NCI-H2107 treated with DMSO at 0.1 percent for 48 hours (cell line): ENCODE results near the gene NDUFB2.
"Not testable (repeated sequence)": the region's sequence is repeated elsewhere in the genome, so short reads cannot be mapped to it uniquely, and the experiment has no call there.

Experiments used
- DNase-seq: peaks from one replicate; lab custom pipeline; 2025; ENCODE audit not compliant: unreplicated experiment; lab: John Stamatoyannopoulos, UW

NDUFB2 gene

DNA sequence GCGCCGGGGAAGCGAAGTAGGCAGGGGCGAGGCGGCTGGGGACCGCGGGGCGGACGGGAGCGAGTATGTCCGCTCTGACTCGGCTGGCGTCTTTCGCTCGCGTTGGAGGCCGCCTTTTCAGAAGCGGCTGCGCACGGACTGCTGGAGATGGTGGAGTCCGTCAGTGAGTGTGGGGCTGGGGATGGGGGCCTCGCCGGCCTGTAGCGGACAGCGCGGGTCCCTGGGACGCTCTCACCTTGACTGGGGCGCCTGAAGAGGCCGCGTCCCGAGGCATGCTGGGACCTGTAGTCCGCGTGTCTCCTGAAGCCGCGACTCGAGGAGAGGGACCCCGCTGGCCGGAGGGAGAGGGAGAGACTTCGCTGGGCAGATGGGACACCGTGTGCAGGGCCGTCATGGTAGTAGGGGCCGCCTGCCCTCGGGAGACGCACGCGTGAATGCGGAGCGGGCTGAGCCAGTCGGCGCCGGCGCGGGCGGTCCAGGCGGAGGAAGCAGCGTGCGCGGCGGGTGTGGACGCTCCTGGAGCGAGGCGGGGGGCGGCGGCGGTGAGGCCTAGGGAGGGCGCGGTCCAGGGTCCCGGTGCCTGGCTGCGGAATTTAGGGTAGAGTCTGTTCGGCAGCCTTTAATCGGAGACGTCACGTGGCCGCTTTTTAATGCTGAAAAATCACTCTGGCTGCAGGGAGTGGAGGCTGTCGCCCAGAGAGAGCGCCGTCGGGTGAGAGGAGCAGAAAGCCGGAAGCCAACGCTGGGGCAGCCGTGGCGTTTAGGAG lies at the start of gene NDUFB2:
NDUFB2 (plus strand) TSS at position 29 of the 767 bp plus-strand sequence; CDS start at position 66, 37 bp downstream.
- peak; percentile 60 for DNase-seq

DNA sequence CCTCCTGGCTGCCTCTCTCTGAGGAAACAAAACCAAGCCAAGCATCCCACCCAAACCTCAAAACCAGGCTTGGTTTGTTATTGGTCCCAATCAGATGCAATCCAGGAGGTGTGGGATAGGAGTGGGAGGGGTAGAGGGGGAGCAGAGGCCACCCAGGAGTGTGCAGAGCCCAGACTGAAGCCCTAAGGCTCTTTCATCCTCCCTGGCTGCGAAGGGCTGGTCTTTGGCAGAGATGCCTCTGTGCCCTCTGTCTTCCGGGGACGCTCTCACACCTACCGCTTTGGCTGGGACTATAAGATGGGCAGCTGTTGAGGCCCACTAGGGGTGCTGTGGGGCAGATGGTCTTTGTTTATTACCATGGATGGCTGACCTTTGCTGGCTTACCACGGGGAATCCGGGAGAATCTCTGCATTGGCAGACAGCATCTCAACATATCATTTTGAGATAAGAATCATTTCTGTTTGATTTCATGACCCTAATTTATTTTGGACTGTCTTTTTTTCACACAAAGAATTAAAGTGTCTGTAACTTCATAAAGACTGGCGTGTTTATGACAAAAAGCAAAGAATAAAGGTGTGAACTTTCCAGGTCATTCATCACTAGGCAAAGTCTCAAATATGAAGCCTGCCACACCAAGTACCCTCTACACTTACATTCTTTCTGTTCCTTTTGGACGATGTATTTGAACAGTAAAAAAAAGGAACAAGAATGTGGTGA lies 49.4 kb upstream of the NDUFB2 start:
- no peak for DNase-seq

DNA sequence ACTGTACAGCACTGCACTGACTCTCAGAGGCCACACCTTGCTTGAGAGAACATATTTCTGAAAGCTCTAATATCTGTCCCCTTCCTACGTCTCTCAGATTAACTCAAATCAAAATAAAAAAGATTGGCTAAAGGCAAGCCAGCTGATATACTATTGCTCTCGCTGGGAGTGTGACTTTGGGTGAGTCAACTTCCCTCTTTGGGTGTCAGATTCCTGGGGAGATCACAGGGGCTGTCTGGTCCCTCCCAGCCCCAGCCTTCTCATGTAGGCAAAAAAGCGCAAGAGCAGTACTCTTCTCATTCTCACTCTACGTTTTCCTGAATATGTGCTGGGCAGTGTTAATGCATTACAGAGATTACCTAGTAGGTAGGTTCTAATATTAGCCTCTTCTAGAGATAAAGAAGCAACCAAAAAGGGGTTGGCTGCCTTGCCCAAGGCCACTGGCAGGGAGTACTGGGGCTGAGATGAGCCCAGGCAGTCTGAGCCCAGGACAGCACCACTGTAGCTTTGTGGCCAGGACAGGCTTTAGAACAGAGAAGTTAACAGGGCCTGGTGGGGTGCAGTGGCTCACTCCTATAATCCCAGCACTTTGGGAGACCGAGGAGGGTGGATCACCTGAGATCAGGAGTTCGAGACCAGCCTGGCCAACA lies 46.8 kb upstream of the NDUFB2 start:
- DNase-seq, result no peak

DNA sequence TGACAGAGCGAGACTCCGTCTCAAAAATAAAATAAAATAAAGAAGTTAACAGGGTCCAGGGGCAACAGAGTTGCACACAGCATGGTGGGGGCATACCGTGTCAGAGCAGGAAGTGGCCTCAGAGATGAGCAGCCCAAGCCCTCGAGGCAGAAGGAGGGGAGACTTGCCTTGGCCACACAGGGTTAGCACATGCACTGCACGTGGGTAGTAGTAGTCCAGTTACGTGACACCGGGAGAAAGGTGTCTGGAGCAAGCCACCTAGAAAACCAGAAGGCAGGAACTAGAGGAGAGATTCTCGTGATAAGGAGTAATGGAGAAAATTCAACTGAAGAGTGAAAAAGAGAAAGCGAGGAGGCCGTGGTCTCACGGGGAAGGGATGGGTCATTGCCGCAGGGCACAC lies 46.1 kb upstream of the NDUFB2 start:
- DNase-seq, result no peak

DNA sequence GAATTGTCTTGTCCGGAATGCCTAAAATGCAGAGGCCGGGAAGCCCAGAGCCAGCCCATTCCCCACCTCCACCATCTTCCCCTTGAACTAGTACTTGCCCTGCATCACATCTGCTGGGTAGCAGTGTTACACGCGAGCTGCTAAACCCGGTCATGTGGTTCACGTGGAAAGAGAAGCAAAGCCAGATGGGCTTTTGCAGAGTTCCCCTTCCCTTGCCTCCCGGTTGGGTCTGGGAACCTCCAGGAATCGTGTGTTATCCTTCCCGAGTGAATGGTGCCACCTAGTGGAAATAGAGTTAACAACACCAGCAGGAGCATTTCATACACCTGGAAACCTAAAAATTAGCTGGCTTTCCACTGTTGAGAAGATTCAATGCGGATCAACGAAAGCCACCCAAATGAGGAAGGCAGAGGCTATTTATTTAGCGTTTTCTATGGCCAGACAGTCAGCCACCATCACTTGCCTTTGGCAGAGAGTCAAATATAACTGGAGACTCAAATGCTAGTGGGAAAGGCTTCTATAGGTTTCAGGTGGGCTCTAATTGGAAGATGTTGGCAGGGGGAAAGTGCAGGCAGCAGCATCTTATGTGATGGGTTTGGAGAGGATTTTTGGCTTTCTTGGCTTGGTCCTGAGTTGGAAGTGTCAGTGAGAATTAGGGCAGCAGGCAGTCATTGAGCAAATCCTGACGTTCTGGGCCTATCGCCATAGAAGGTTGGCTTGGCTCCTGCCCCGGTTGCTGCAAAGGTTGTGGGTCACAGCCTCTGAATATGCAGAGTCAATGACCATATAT lies 43.0 kb upstream of the NDUFB2 start:
- DNase-seq, result peak; percentile 77

DNA sequence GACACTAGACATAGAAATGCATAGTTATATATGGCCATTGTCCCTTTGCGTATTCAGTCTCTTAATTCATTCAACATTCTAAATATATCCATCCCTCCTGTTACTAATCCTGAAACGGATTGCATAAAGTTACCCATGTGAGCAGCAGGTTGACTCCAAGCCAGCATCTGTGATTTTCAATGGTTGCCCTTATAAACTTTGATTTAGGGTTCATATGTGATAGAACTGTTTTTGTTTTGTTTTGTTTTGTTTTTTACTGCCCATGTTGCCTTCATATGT lies 42.5 kb upstream of the NDUFB2 start:
- DNase-seq, result no peak

DNA sequence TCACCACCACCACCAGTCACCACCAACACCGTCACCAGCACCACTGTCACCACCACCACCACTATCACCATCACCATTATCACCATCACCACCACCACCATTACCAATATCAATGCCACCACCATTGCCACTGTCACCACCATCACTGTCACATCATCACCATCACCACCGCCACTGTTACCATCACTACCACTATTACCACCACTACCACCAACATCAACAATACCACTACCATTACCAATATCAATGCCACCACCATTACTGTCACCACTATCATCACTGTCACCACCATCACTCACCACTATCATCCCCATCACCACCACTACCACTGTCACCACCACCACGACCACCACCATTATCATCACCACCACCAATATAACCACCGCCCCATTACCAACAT lies 41.8 kb upstream of the NDUFB2 start:
- DNase-seq, result no peak

DNA sequence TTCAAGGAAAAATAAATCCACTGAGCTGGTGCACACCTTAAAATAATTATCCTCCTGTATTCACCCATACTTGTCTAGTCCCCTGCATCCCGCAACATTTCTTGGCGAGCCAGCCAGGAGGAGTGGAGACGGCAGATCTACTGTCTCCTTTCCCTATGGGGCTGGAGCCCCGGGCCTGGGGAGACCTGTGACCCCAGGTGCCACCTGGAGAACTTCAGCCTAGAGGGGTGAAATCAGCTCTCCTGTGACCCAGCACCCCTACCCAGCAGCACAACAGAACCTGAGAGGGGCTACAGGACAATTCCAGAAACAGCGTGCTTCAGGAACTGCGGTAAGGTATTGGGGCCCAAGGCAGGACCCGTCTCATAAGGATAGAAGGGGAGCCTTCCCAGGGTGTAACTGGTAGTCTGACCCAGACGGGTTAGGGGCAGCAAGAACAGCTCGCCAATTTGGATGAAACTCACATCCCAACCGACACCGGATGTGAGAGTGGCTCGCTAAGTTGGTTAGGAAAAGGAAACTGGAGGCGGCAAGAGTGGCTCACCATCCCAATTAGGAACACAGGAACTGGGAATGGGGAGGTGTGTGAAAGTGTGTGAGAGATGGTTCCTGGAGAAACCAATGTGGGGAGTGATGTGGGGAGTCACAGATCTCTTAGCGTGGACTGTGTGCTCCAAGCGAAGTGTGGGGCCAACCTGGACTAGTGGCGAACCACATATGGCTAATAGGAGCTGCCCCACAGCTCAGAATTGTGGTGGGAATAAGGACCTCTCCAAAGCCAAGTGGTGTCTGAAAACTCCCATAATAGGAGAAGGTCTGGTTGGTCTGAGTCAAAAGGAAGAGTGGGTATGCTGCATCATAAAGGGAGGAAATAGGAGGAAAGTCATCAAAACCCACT lies 40.7 kb upstream of the NDUFB2 start:
- no peak for DNase-seq

DNA sequence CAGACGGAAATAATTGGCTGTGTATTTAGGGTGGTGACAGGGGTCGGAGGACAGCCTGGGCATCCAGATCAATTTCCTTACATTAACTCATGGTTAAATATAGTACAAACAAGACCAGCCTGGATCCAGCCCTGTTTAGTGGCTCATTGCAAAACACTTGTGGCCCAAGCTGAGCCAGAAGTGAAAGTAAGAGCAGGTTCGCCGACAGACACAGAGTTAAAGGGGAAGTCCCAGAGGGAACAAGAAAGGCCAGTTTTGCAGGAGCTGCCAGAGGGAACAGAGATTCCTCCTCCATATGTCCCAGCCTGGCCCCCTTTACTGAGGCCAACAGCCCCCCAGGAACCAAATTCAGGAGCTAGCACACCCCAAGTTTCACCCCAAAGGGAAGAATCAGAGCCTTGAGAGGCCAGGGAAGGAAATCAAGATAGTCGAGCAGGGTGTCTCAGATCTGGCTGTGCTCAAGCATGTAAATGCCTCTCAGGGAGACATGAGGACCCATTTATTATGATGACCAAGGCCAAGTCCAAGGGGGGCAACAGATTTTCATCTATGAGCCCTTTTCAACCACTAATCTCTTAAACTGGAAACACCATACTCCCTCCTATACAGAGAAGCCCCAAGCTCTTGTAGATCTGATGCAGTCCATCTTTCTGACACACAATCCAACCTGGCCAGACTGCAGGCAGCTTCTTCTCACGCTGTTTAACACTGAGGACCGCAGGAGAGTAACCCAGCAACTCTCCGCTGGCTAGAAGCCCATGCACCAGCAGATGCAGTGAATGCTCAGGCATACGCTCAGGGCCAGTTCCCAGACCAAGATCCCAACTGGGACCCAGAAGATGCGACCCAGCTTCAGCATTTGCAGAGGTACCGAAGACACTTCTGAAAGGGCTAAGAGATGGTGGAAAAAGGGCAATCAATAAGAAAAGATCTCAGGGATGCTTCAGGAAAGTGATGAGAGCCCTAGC lies 39.7 kb upstream of the NDUFB2 start:
- DNase-seq, result no peak

DNA sequence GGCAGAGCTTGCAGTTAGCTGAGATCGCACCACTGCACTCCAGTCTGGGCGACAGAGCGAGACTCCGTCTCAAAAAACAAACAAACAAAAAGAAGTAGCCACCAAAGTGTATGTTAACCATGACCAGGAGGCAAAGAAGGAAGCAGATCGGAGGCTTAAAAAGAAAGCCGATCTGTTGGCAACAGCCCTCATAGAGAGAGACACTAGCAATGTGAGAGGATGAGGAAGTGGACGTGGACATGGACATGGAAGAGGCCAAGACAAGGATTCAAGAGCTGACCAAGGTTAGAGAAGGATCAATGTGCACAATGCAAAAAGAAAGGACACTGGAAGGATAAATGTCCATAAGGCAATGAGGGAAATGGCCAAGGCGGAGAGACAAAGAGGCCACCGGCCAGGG lies 38.6 kb upstream of the NDUFB2 start:
- DNase-seq, result no peak

DNA sequence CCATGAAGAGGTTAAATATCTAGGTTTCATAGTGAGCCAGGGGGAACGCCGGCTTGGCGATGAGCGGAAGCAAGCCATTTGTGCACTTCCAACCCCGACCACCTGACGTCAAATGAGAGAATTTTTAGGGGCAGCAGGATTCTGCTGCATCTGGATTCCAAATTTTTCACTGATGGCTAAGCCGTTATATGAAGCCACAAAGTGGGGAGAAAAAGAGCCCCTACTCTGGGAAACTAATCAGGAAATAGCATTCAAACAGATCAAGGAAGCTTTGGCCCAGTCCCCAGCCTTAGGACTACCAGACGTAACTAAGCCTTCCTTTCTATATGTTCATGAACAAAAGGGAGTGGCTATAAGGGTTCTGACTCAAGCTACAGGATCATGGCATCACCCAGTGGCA lies 36.7 kb upstream of the NDUFB2 start:
- DNase-seq, result no peak

DNA sequence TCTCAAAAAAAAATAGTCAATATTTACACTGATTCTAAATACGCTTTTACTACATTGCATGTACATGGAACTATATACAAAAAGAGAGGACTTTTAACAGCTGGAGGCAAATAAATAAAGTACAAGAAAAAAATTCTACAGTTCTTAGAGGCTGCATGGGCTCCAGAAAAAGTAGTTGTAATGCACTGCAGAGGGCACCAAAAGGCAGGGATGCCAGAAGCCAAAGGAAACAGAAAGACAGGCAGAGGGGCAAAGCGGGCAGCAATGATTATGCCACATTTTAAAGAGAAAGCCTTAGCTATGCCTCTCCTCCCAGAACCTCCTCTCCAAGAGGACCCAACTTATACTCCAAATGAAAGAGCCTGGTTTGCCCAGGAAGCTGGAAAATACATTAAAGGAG lies 35.4 kb upstream of the NDUFB2 start:
- no peak for DNase-seq

DNA sequence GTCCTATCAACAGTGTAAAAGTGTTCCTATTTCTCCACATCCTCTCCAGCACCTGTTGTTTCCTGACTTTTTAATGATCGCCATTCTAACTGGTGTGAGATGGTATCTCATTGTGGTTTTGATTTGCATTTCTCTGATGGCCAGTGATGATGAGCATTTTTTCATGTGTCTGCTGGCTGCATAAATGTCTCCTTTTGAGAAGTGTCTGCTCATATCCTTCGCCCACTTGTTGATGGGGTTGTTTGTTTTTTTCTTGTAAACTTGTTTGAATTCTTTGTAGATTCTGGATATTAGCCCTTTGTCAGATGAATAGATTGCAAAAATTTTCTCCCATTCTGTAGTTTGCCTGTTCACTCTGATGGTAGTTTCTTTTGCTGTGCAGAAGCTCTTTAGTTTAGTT lies 33.6 kb upstream of the NDUFB2 start:
- DNase-seq, result not testable (repeated sequence)

DNA sequence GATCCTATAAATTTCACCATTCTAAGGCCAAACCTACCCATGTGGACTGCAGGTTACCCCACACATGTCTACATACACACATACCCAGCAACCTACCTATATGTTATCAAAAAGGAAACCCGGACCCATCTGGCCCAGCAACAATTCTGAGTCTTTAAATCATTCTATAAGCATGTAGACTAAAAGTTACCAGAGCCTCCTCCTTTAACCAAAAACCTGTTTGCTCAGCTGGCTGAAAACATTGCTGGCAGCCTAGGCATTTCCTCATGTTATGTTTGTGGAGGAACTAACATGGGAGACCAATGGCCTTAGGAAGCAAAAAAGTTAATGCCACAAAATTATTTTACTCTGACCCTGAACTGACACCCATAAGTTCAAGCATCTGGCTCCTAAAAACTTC lies 29.0 kb upstream of the NDUFB2 start:
- DNase-seq, result no peak

DNA sequence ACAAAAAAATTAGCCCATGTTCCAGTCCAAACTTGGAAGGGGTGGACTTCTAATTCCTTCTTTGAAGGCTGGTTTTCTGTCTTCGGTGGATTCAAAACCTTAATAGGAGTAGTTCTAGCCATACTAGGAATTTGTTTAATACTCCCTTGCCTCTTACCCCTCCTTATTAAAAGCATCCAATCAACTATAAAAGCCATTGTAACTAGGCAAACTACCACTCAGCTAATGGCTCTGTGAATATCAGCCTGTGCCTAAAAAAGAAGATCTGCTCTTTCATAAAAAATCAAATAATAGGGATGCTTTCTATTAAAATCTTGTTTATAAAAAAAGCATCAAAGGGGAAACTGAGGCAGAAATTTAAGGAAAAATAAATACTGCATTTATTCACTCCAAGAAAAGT lies 27.9 kb upstream of the NDUFB2 start:
- no peak for DNase-seq

DNA sequence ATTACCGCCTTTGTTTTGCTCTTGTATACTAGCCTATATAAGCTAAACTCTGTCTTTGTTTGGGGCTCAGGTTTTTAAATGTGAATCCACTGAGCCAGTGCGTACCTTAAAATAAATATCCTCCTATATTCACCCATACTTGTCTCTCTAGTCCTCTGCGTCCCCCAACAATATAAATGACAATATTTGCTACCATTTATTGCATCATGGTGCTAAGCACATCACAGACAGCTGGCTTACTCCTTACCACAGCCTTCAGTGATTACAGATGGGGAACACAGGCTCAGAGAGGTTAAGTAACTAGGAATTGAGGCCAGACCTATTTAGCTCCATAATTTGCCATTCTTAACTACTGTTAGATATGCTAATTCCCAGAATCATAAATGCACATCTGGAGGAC lies 27.2 kb upstream of the NDUFB2 start:
- no peak for DNase-seq

DNA sequence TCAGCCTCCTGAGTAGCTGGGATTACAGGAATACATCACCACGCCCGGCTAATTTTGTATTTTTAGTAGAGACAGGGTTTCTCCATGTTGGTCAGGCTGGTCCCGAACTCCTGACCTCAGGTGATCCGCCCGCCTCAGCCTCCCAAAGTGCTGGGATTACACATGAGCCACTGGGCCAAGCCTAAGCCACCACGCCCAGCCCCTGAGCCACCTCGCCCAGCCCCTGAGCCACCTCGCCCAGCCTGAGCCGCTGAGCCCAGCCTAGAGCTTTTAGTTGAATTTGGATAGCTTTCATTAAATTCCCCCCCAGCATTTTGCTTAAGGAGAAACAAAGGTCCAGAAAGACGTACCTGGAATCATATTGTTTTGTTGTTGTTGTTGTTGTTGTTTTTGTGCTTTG lies 26.6 kb upstream of the NDUFB2 start:
- not testable (repeated sequence) for DNase-seq

DNA sequence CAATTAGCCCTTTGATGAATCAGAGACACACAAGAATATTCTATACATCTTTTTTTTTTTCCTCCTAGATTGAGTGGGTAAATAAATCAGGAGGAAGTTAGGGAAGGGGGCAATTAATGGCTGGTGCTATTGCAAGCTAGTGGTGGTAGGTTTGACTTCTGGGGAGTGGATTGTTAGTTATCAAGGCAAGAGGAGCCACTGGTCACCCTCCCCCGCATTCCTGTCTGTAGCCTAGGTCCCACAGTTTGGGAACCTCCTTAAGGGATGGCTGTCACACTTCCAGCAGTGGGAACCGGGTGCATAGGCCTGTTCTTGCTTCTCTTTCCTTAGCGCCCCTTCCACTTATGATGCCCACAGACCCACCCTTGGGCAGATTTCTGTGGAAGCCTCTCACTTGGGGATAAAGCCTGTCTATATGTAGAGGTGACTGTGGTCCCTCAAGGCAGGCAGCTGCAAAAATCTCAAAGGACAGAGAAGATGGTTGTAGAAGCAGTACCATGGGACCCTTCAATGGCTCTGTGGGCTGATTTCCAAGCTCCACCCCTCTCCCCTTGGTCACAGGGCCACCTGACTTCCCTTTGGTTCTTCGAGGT lies 26.1 kb upstream of the NDUFB2 start:
- DNase-seq, result no peak

DNA sequence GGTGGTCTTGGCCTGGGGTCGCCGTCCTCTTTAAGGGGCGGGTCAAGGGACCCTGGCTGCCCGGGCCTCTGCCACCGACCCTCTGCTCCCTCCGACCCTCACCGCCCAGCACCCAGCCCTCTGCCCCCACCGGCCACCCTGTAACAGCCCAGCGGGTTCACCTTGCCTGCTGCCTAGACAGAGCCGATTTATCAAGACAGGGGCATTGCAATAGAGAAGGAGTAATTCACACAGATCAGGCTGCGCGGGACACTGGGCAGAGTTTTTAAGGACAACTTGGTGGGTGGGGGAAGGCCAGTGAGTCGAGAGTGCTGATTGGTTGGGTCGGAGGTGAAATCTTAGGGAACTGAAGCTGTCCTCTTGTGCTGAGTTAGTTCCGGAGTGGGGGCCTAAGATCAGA lies 24.5 kb upstream of the NDUFB2 start:
- no peak for DNase-seq
